Astrocyte of the cerebellum (primary cell): ENCODE data around the gene TECTA.

ENCODE experiments used
- DNase-seq: peaks from one replicate; pipeline ENCODE4 v3.0.0-alpha.2; 2011; ENCODE audit warnings: low read depth
- H3K4me3 ChIP-seq: 2 replicates; pipeline ENCODE4 v1.5.1; 2011; ENCODE audit warnings: mild to moderate bottlenecking, low read depth, low read length, moderate library complexity
- CTCF ChIP-seq: IDR thresholded peaks from 2 replicates; pipeline ENCODE4 v1.5.1; 2012; ENCODE audit warnings: low read length, low read depth, moderate library complexity, mild to moderate bottlenecking; ENCODE audit errors: missing control alignments
- in situ Hi-C: cut with HindIII; loops from 2 replicates; pipeline ENCODE4 v1.10.0; 2017; ENCODE audit warnings: low sequenced_read_pairs

The TECTA gene

GRCh38 chr11:121089566-121089965 is 11.5 kb upstream of the TECTA start:
- H3K4me3 ChIP-seq, result no peak overlapping the region
- TF ChIP-seq CTCF, result no peak
- in situ Hi-C loops, result no loop called here
- DNase-seq, result no peak

- no peak for TF ChIP-seq CTCF
- no peak for DNase-seq
- in situ Hi-C loops, result loop anchor here (5.0 kb wide), 1 partner anchor 48 kb away; no protein-coding TSS in a partner anchor
These were observed 10.8 kb upstream of the TECTA start for GRCh38 chr11:121090145-121090721.

GRCh38 chr11:121091492-121092152 is 9.4 kb upstream of the TECTA start:
- no peak for TF ChIP-seq CTCF
- H3K4me3 ChIP-seq, result no peak overlapping the region
- in situ Hi-C loops, result loop anchor here (5.0 kb wide), 1 partner anchor 49 kb away; no protein-coding TSS in a partner anchor
- no peak for DNase-seq

More at GRCh38 chr11:121090145-121090721, 10.8 kb upstream of the TECTA start:
- H3K4me3 ChIP-seq, result no peak overlapping the region

GRCh38 chr11:121095561-121095960 is 5.5 kb upstream of the TECTA start:
- in situ Hi-C loops, result no loop called here
- H3K4me3 ChIP-seq, result no peak overlapping the region
- no peak for TF ChIP-seq CTCF
- DNase-seq, result no peak

- no peak overlapping the region for H3K4me3 ChIP-seq
- no peak for TF ChIP-seq CTCF
- DNase-seq, result no peak
- in situ Hi-C loops, result no loop called here
These were observed 1.7 kb upstream of the TECTA start for GRCh38 chr11:121099364-121099763.

GRCh38 chr11:121099885-121100284 is 1.2 kb upstream of the TECTA start:
- no peak for DNase-seq
- H3K4me3 ChIP-seq, result no peak overlapping the region
- TF ChIP-seq CTCF, result no peak
- in situ Hi-C loops, result no loop called here
